LNCaP clone FGC (cell line): ENCODE data around the gene WDR33.

Experiments
- DNase-seq: peaks from one replicate; pipeline ENCODE4 v3.0.0-alpha.2; 2011; ENCODE audit warnings: low read depth
- H3K4me3 ChIP-seq: 2 replicates; pipeline ENCODE4 v1.5.1; 2011; ENCODE audit warnings: mild to moderate bottlenecking, low read depth, low read length, control low read depth
- CTCF ChIP-seq: IDR thresholded peaks from 2 replicates; pipeline ENCODE4 v1.5.1; 2012; ENCODE audit warnings: mild to moderate bottlenecking; ENCODE audit not compliant: control insufficient read depth, insufficient read depth; ENCODE audit errors: extremely low read depth

Gene WDR33

DNA sequence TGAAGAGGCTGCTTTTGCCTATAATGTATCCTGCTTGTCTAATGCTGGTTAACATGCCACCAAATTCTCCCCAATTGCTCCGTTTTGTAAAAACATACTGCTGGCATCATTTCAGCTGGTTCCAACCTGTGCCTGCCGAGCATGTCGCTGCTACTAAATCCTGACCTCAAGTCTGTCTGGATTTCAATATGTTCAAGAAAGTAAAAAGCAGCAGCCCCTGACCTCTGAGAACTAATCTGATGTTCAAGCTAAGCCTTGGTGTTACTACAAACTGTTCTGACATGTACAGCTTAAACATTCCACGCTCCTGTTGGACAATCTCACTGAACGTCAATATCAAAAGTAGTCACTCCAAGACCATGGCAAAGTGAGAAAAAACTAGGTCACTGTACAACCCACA lies 63.4 kb downstream of the WDR33 start:
- DNase-seq: no peak
- no peak for TF ChIP-seq CTCF
- H3K4me3 ChIP-seq: no peak overlapping the region

GRCh38 chr2:127743477-127744026 lies 67.4 kb downstream of the WDR33 start:
- no peak for DNase-seq
- H3K4me3 ChIP-seq: no peak overlapping the region
- TF ChIP-seq CTCF: no peak

- DNase-seq: no peak
Measured at GRCh38 chr2:127740665-127741288, 70.2 kb downstream of the WDR33 start.

GRCh38 chr2:127739800-127740199 lies 71.2 kb downstream of the WDR33 start:
- no peak for DNase-seq
- TF ChIP-seq CTCF: no peak
- H3K4me3 ChIP-seq: no peak overlapping the region

More at GRCh38 chr2:127740665-127741288, 70.2 kb downstream of the WDR33 start:
- no peak overlapping the region for H3K4me3 ChIP-seq
- no peak for TF ChIP-seq CTCF

GRCh38 chr2:127737892-127738291 lies 73.1 kb downstream of the WDR33 start:
- H3K4me3 ChIP-seq: no peak overlapping the region
- no peak for TF ChIP-seq CTCF
- no peak for DNase-seq

GRCh38 chr2:127735537-127736399 lies 75.2 kb downstream of the WDR33 start:
- no peak for DNase-seq
- H3K4me3 ChIP-seq: no peak overlapping the region
- TF ChIP-seq CTCF: no peak
